ENCODE results near the gene CNN3. TPM values are rescaled to one million over a fixed set of nuclear protein-coding genes. Genes with fewer than 3 reads are reported as not detected.

CNN3 gene
- total RNA-seq, 1 donor = 211 TPM

DNA sequence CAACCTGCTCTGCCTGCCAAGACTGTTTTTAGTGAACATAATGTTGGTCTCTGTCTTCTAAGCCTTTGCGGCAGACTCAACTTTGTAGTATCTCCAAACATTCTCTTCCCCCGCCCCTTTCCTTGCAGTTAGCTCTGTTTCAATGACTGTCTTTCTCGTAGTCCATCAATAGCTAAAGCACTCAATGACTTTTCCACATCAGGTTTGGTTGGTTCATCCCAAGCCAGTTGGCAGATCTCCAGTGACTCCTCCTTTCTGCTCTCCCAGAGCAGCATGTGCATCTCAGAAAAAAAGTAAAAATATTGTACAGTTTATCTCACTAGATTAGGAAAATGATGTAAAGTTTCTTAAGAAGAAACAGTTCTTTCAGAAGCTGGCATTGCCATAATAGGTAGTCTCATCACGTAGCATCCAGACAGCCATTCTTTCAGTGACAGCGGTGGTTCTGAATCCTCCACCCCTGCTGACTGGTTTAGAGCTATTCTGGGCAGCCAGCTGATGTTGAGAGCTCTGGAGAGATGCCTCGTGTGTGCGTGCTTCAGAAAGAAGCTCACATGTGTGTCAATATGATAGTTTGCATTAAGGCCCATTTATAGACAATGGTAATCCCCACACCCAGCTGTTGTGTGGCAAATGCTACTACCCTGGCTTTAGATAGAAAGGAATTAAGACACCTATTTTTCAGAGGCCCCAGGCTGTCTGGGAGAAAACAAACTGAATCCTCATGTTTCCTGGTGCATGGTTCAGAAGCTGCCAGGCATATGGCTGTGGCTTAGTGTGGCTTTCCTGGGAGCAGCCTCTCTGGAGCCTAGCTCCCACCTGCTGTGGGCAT lies 53.2 kb downstream of the CNN3 start:
- no peak overlapping the region for H3K4me3 ChIP-seq (ENCODE audit: low read depth, low read length)
- TF ChIP-seq CTCF (IDR thresholded peaks at IDR 0.05; ENCODE audit: insufficient read depth, low read length) = no peak
- DNase-seq (ENCODE audit: low read depth) = peak; percentile 39

DNA sequence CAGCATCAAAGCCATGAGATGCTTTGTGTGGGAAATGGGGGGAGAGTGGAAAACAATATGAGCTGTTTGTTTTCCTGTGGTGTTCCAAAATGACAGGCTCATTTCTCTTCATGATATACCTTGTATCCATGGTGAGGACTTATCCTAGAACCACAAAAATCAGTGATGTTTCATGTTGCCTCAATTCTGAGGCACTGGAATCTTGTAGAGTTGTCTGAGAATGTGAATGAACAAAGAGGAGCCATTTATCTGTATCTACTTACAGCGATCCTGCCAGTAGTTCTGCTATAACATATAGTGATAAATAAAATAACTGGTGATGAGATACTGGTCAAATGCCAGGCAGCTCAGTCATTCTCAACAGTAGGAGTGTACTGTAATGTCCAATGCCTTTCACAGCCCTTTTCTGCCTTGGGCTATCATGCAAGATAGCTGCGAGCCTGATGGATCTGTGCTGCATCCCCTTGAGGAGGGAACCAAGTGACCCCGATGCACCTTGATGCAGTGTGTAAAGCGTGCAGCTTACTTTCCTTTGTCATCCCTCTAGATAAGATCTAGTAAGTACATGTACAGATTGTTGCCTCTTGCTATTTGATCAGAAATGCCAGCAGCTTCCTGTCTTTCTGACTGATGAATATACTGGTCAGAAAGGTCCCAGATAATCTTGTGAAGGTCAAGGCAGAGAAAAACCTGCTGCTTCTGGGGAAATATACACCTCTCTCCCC lies 54.0 kb downstream of the CNN3 start:
- no peak for TF ChIP-seq CTCF (IDR thresholded peaks at IDR 0.05; ENCODE audit: insufficient read depth, low read length)
- H3K4me3 ChIP-seq (ENCODE audit: low read depth, low read length) = no peak overlapping the region
- DNase-seq (ENCODE audit: low read depth) = no peak

DNA sequence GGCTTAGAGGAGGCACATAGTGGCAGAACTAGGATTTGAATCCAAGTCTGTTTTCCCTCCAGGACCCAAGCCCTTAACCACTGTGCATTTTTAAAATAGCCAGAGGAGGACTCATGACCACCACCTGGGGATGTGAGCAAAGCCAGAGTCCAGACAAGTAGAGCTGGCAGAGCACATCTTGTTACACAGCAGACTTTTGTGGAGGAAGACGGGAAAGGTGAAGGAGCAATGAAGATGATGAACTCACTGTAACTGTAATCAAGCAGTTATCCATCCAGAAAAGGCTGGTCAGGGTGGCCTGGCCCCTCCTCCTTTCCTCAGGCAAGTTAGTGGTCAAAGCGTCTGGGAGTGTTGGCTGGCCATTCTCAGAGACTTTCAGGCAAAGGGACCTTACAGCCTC lies 55.9 kb downstream of the CNN3 start:
- TF ChIP-seq CTCF (IDR thresholded peaks at IDR 0.05; ENCODE audit: insufficient read depth, low read length) = no peak
- peak; percentile 25 for DNase-seq (ENCODE audit: low read depth)
- no peak overlapping the region for H3K4me3 ChIP-seq (ENCODE audit: low read depth, low read length)

DNA sequence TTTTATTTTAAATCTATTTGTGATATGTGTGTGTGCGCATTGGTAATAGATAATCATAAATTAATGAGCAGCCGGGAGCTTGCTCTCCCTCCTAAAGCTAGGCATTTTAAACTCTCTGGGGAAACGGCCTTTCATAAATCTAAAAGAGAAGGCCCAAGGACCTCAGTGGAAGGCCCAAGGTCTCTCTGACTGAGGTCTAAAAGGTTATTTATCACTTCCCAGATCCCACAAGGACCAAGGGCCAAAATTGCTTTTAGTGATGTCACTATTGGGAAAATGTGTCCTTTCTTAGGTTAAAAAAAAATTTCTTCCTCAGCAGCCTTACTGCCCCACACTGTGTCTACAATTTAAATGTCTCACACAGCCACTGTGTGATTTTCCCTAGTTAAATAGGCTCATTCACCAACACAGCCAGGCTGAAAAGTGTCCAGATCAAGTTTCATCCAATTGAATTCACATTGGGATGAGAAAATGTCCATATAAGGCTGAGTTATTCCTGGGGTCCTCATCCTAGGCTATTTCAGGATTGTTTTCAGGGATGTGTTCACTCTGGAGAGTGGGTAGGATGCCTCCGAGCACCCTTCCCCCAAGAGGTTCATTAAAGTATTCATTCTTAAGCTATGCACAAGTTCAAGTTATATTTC lies 60.6 kb downstream of the CNN3 start:
- peak; percentile 28 for DNase-seq (ENCODE audit: low read depth)
- H3K4me3 ChIP-seq (ENCODE audit: low read depth, low read length) = no peak overlapping the region
- TF ChIP-seq CTCF (IDR thresholded peaks at IDR 0.05; ENCODE audit: insufficient read depth, low read length) = no peak

DNA sequence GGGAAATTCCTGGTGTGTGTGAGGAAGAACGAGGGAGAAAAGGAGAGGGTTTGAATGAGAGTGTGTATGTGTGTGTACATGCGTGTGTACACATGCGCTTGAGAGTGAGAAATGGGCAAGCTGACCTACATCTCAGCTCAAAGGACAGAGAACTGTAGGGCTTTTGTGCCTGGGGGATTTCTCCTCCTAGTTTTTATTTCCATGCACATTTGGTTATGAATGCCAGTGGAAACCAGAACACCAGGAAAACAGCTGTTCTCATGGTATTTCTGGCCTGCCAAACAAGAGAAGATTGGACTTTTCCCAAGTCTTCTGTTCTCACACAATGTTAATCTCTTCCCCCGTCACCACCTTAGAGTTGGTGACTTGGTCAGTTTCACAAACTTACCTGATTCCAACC lies 61.5 kb downstream of the CNN3 start:
- peak; percentile 84 for DNase-seq (ENCODE audit: low read depth)
- H3K4me3 ChIP-seq (ENCODE audit: low read depth, low read length) = no peak overlapping the region
- no peak for TF ChIP-seq CTCF (IDR thresholded peaks at IDR 0.05; ENCODE audit: insufficient read depth, low read length)

- no peak for DNase-seq (ENCODE audit: low read depth)
- no peak overlapping the region for H3K4me3 ChIP-seq (ENCODE audit: low read depth, low read length)
- no peak for TF ChIP-seq CTCF (IDR thresholded peaks at IDR 0.05; ENCODE audit: insufficient read depth, low read length)
These were observed 62.1 kb downstream of the CNN3 start for GRCh38 chr1:94864821-94865220.

Measured in fibroblast of the aortic adventitia (primary cell).